ENCODE results near the gene GALNTL6. TPM values are rescaled to one million over a fixed set of nuclear protein-coding genes. Genes with fewer than 3 reads are reported as not detected.

Gene GALNTL6
- total RNA-seq, 1 donor from 2014 or later: 0.61 TPM

GRCh38 chr4:171846232-171846631, 33.0 kb downstream of the GALNTL6 start:
- H3K27ac Mint-ChIP-seq (ENCODE audit: unreplicated experiment): no peak overlapping the region
- no peaks in the 10 kb centered on the region for H3K27me3 ChIP-seq (ENCODE audit: insufficient read depth, low read length)
- no peaks in the 10 kb centered on the region for H3K9me3 Mint-ChIP-seq (ENCODE audit: unreplicated experiment)
- no peak overlapping the region for H3K27ac ChIP-seq (ENCODE audit: low read depth, low read length)
- H4K20me1 ChIP-seq (ENCODE audit: insufficient read depth, low read length): no peaks in the 10 kb centered on the region
- H3K9me3 ChIP-seq (ENCODE audit: insufficient read depth, low read depth, low read length): no peaks in the 10 kb centered on the region
- no peak overlapping the region for H3K4me3 Mint-ChIP-seq (ENCODE audit: unreplicated experiment)
- no peaks in the 10 kb centered on the region for H3K4me1 Mint-ChIP-seq (ENCODE audit: low read depth, unreplicated experiment)
- FAIRE-seq (no peak), DNase-seq (ENCODE audit: low read depth) (peak; percentile 13)
- no peak overlapping the region for H3K4me3 ChIP-seq (ENCODE audit: insufficient read depth, low read depth, low read length)
- no peak for TF ChIP-seq EZH2 (IDR thresholded peaks at IDR 0.05; ENCODE audit: insufficient read depth, low read length)
- peak; percentile 61 for TF ChIP-seq CTCF (IDR thresholded peaks at IDR 0.05; ENCODE audit: insufficient read depth, low read depth, low read length)
- H3K79me2 ChIP-seq (ENCODE audit: insufficient read depth, low read length): no peaks in the 10 kb centered on the region
- no peak overlapping the region for H2AFZ ChIP-seq (ENCODE audit: low read depth, low read length)
- no peaks in the 10 kb centered on the region for H3K36me3 ChIP-seq (ENCODE audit: insufficient read depth, low read length)
- H3K27me3 Mint-ChIP-seq (ENCODE audit: low read depth, unreplicated experiment): no peaks in the 10 kb centered on the region
- H3K4me1 ChIP-seq (ENCODE audit: insufficient read depth, low read length): no peaks in the 10 kb centered on the region
- H3K4me2 ChIP-seq (ENCODE audit: low read length): no peak overlapping the region
- H3K9ac ChIP-seq (ENCODE audit: low read length): no peak overlapping the region
- no peaks in the 10 kb centered on the region for H3K36me3 Mint-ChIP-seq (ENCODE audit: low read depth, unreplicated experiment)

GRCh38 chr4:171846893-171847292, 33.7 kb downstream of the GALNTL6 start:
- no peaks in the 10 kb centered on the region for H3K9me3 Mint-ChIP-seq (ENCODE audit: unreplicated experiment)
- no peaks in the 10 kb centered on the region for H3K79me2 ChIP-seq (ENCODE audit: insufficient read depth, low read length)
- no peak overlapping the region for H3K27ac Mint-ChIP-seq (ENCODE audit: unreplicated experiment)
- no peaks in the 10 kb centered on the region for H3K4me1 ChIP-seq (ENCODE audit: insufficient read depth, low read length)
- no peaks in the 10 kb centered on the region for H4K20me1 ChIP-seq (ENCODE audit: insufficient read depth, low read length)
- H3K27ac ChIP-seq (ENCODE audit: low read depth, low read length): no peak overlapping the region
- FAIRE-seq (no peak), DNase-seq (ENCODE audit: low read depth) (no peak)
- H3K4me1 Mint-ChIP-seq (ENCODE audit: low read depth, unreplicated experiment): no peaks in the 10 kb centered on the region
- H3K36me3 ChIP-seq (ENCODE audit: insufficient read depth, low read length): no peaks in the 10 kb centered on the region
- H3K27me3 Mint-ChIP-seq (ENCODE audit: low read depth, unreplicated experiment): no peaks in the 10 kb centered on the region
- H3K4me2 ChIP-seq (ENCODE audit: low read length): no peak overlapping the region
- no peak overlapping the region for H3K4me3 ChIP-seq (ENCODE audit: insufficient read depth, low read depth, low read length)
- TF ChIP-seq EZH2 (IDR thresholded peaks at IDR 0.05; ENCODE audit: insufficient read depth, low read length) (no peak), CTCF (IDR thresholded peaks at IDR 0.05; ENCODE audit: insufficient read depth, low read depth, low read length) (no peak)
- no peaks in the 10 kb centered on the region for H3K9me3 ChIP-seq (ENCODE audit: insufficient read depth, low read depth, low read length)
- no peak overlapping the region for H2AFZ ChIP-seq (ENCODE audit: low read depth, low read length)
- H3K9ac ChIP-seq (ENCODE audit: low read length): no peak overlapping the region
- no peaks in the 10 kb centered on the region for H3K27me3 ChIP-seq (ENCODE audit: insufficient read depth, low read length)
- no peak overlapping the region for H3K4me3 Mint-ChIP-seq (ENCODE audit: unreplicated experiment)
- H3K36me3 Mint-ChIP-seq (ENCODE audit: low read depth, unreplicated experiment): no peaks in the 10 kb centered on the region

- H3K4me1 ChIP-seq (ENCODE audit: insufficient read depth, low read length): no peaks in the 10 kb centered on the region
Observed at GRCh38 chr4:171847751-171848150, 34.5 kb downstream of the GALNTL6 start.

More at GRCh38 chr4:171847751-171848150, 34.5 kb downstream of the GALNTL6 start:
- Histone ChIP-seq H3K4me2 (ENCODE audit: low read length) (no peak overlapping the region), H3K79me2 (ENCODE audit: insufficient read depth, low read length) (no peaks in the 10 kb centered on the region), H3K36me3 (ENCODE audit: insufficient read depth, low read length) (no peaks in the 10 kb centered on the region), H2AFZ (ENCODE audit: low read depth, low read length) (no peak overlapping the region), H3K9me3 (ENCODE audit: insufficient read depth, low read depth, low read length) (no peaks in the 10 kb centered on the region), H3K9ac (ENCODE audit: low read length) (no peak overlapping the region), H3K4me3 (ENCODE audit: insufficient read depth, low read depth, low read length) (no peak overlapping the region), H3K27me3 (ENCODE audit: insufficient read depth, low read length) (no peaks in the 10 kb centered on the region), H3K27ac (ENCODE audit: low read depth, low read length) (no peak overlapping the region), H4K20me1 (ENCODE audit: insufficient read depth, low read length) (no peaks in the 10 kb centered on the region)
- Mint-ChIP-seq H3K4me3 (ENCODE audit: unreplicated experiment) (no peak overlapping the region), H3K27ac (ENCODE audit: unreplicated experiment) (no peak overlapping the region), H3K9me3 (ENCODE audit: unreplicated experiment) (no peaks in the 10 kb centered on the region), H3K4me1 (ENCODE audit: low read depth, unreplicated experiment) (no peaks in the 10 kb centered on the region), H3K36me3 (ENCODE audit: low read depth, unreplicated experiment) (no peaks in the 10 kb centered on the region), H3K27me3 (ENCODE audit: low read depth, unreplicated experiment) (no peaks in the 10 kb centered on the region)
- FAIRE-seq (no peak), DNase-seq (ENCODE audit: low read depth) (no peak)
- TF ChIP-seq CTCF (IDR thresholded peaks at IDR 0.05; ENCODE audit: insufficient read depth, low read depth, low read length) (no peak), EZH2 (IDR thresholded peaks at IDR 0.05; ENCODE audit: insufficient read depth, low read length) (no peak)
